Measurements from ENCODE around the gene LETMD1. TPM values are rescaled to one million over a fixed set of nuclear protein-coding genes. Genes with fewer than 3 reads are reported as not detected.
A peak's percentile ranks its signal among the peaks of the same experiment; 100 is the strongest.

LETMD1 gene
- total and polyA plus RNA-seq, 9 of the 15 experiments (the other 6 are each of a cell fraction or from before 2014, with no cell fraction given), result 58.7 to 163 (median 75.4) TPM

DNA sequence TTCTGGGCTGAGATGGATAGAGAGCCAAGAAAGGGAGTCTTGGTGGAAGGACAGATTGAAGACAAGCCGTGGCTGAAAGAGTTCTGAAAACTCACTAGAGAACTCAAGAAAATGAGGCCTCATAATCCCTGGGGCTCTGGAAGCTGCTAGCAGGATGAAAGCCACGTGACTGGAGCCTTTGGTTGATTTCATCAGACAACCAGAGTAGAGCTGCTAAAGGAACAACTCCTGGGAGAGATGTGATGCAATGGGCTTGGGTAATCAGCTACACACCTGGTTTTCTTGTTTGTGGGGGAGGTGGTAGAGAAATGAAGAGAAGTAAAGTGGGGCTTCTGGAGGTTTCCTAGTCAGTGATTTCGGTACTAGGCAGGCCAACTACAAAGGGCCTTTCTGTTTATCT is 21.9 kb downstream of the LETMD1 start (continued):
- TF ChIP-seq BRD9 (IDR thresholded peaks at IDR 0.05; ENCODE audit: low read depth, partially characterized antibody), result no peak
- TF ChIP-seq RFX1 (IDR thresholded peaks at IDR 0.05), result no peak
- no peak for TF ChIP-seq KLF10 (CRISPR knock-in tag; IDR thresholded peaks at IDR 0.05)
- peak; percentile 77 for TF ChIP-seq DMBX1 (CRISPR knock-in tag; IDR thresholded peaks at IDR 0.05; ENCODE audit: borderline replicate concordance)
- TF ChIP-seq, protein P1, sequence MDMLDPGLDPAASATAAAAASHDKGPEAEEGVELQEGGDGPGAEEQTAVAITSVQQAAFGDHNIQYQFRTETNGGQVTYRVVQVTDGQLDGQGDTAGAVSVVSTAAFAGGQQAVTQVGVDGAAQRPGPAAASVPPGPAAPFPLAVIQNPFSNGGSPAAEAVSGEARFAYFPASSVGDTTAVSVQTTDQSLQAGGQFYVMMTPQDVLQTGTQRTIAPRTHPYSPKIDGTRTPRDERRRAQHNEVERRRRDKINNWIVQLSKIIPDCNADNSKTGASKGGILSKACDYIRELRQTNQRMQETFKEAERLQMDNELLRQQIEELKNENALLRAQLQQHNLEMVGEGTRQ (CRISPR knock-in tag; IDR thresholded peaks at IDR 0.05), result peak; percentile 81
- TF ChIP-seq ZNF436 (CRISPR knock-in tag; IDR thresholded peaks at IDR 0.05), result no peak
- TF ChIP-seq, protein P2, sequence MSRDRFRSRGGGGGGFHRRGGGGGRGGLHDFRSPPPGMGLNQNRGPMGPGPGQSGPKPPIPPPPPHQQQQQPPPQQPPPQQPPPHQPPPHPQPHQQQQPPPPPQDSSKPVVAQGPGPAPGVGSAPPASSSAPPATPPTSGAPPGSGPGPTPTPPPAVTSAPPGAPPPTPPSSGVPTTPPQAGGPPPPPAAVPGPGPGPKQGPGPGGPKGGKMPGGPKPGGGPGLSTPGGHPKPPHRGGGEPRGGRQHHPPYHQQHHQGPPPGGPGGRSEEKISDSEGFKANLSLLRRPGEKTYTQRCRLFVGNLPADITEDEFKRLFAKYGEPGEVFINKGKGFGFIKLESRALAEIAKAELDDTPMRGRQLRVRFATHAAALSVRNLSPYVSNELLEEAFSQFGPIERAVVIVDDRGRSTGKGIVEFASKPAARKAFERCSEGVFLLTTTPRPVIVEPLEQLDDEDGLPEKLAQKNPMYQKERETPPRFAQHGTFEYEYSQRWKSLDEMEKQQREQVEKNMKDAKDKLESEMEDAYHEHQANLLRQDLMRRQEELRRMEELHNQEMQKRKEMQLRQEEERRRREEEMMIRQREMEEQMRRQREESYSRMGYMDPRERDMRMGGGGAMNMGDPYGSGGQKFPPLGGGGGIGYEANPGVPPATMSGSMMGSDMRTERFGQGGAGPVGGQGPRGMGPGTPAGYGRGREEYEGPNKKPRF (IDR thresholded peaks at IDR 0.05; ENCODE audit: low read depth, low read length), result no peak
- TF ChIP-seq, protein P3, sequence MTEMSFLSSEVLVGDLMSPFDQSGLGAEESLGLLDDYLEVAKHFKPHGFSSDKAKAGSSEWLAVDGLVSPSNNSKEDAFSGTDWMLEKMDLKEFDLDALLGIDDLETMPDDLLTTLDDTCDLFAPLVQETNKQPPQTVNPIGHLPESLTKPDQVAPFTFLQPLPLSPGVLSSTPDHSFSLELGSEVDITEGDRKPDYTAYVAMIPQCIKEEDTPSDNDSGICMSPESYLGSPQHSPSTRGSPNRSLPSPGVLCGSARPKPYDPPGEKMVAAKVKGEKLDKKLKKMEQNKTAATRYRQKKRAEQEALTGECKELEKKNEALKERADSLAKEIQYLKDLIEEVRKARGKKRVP (CRISPR knock-in tag; IDR thresholded peaks at IDR 0.05), result peak; percentile 42; the same call in 1 of the 2 replicates
- TF ChIP-seq, protein P4, sequence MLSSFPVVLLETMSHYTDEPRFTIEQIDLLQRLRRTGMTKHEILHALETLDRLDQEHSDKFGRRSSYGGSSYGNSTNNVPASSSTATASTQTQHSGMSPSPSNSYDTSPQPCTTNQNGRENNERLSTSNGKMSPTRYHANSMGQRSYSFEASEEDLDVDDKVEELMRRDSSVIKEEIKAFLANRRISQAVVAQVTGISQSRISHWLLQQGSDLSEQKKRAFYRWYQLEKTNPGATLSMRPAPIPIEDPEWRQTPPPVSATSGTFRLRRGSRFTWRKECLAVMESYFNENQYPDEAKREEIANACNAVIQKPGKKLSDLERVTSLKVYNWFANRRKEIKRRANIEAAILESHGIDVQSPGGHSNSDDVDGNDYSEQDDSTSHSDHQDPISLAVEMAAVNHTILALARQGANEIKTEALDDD (IDR thresholded peaks at IDR 0.05), result 0 out of 2 replicates have a peak, but pooled peaks have one; percentile 32
- TF ChIP-seq MYBL2 (IDR thresholded peaks at IDR 0.05; ENCODE audit: low read depth), result no peak
- TF ChIP-seq MYBL2 (CRISPR knock-in tag; IDR thresholded peaks at IDR 0.05; ENCODE audit: borderline replicate concordance), result no peak
- no peak for TF ChIP-seq KHSRP (IDR thresholded peaks at IDR 0.05)
- TF ChIP-seq PHB2 (IDR thresholded peaks at IDR 0.05; ENCODE audit: low read depth), result no peak
- TF ChIP-seq JUND (IDR thresholded peaks at IDR 0.05; ENCODE audit: borderline replicate concordance, low read depth, low read length), result 0 out of 2 replicates have a peak, but pooled peaks have one; percentile 27
- TF ChIP-seq JUND (tag; IDR thresholded peaks at IDR 0.05; ENCODE audit: borderline replicate concordance, low read depth, low read length), result no peak; the same call in 2 of the 3 replicates
- no peak; a peak in 1 of 4 replicates for TF ChIP-seq RCOR1 (IDR thresholded peaks at IDR 0.05; ENCODE audit: borderline replicate concordance in 1 of 2, low read depth in 2 of 2, low read length in 2 of 2)
- TF ChIP-seq ZNF184 (CRISPR knock-in tag; IDR thresholded peaks at IDR 0.05), result no peak
- no peak for TF ChIP-seq NFIX (CRISPR knock-in tag; IDR thresholded peaks at IDR 0.05; ENCODE audit: low read depth)
- peak; percentile 44; the same call in 1 of the 2 replicates for TF ChIP-seq SOX6 (IDR thresholded peaks at IDR 0.05)
- TF ChIP-seq ELF1 (tag; IDR thresholded peaks at IDR 0.05), result no peak
- TF ChIP-seq ZNF134 (CRISPR knock-in tag; conservative IDR thresholded peaks at IDR 0.05), result no peak

Measured in K562 (cell line).